HFFc6 (cell line): ENCODE measurements around the gene UBQLN1. TPM values are rescaled to one million over a fixed set of nuclear protein-coding genes. Genes with fewer than 3 reads are reported as not detected.
"Not testable (repeated sequence)": the region's sequence is repeated elsewhere in the genome, so short reads cannot be mapped to it uniquely, and the experiment has no call there.

Experiments
- DNase-seq: peaks from one replicate; pipeline ENCODE4 v3.0.0-alpha.2; 2018
- H3K27ac Mint-ChIP-seq: 2 replicates; pipeline ENCODE4 v1.8.0; 2020; ENCODE audit warnings: mild to moderate bottlenecking, mixed read lengths
- H3K27me3 Mint-ChIP-seq: 2 replicates; pipeline ENCODE4 v1.8.0; 2021; ENCODE audit warnings: mild to moderate bottlenecking, moderate library complexity, mixed read lengths; ENCODE audit not compliant: insufficient read depth
- H3K36me3 Mint-ChIP-seq: 2 replicates; pipeline ENCODE4 v1.8.0; 2021; ENCODE audit warnings: low read depth, mixed read lengths
- H3K4me1 Mint-ChIP-seq: 2 replicates; pipeline ENCODE4 v1.8.0; 2020; ENCODE audit warnings: low read depth, mixed read lengths
- H3K4me3 Mint-ChIP-seq: 2 replicates; pipeline ENCODE4 v1.8.0; 2020; ENCODE audit warnings: mild to moderate bottlenecking, moderate library complexity, mixed read lengths
- H3K9me3 Mint-ChIP-seq: 2 replicates; pipeline ENCODE4 v1.8.0; 2020; ENCODE audit warnings: mild to moderate bottlenecking, mixed read lengths
- CTCF ChIP-seq: fragments of 200-600 bp; sonication (generic); IDR thresholded peaks from 2 replicates; pipeline ENCODE4 v1.5.0; 2021; ENCODE audit warnings: antibody characterized with exemption, mild to moderate bottlenecking
- total RNA-seq, 6 experiments: library from RNA; stranded (reverse); fragmentation: NEBNext Ultra II Directional; extraction: Animal tissue kit (Norgen Biotek cat#: 25700); gene quantifications; 2 replicates in 1 of 6; 3 replicates in 5 of 6; pipeline ENCODE4 v1.2.3, GENCODE V29; 2021

The UBQLN1 gene
- total RNA-seq, 6 experiments from 2014 or later = 107 to 138 (median 126) TPM

GRCh38 chr9:83714329-83714728 is 6.6 kb upstream of the UBQLN1 start:
- Mint-ChIP-seq H3K9me3 (peaks cover 4% of the 10 kb centered on the region; the same call in 1 of the 2 replicates), H3K27ac (no peak overlapping the region), H3K27me3 (peaks cover 2% of the 10 kb centered on the region), H3K36me3 (no peaks in the 10 kb centered on the region), H3K4me3 (no peak overlapping the region), H3K4me1 (peaks cover 3% of the 10 kb centered on the region)
- peak; percentile 73 for TF ChIP-seq CTCF
- no peak for DNase-seq

GRCh38 chr9:83708515-83709158 is 879 bp upstream of the UBQLN1 start:
- Mint-ChIP-seq H3K27ac (peak overlapping the region; percentile 100), H3K4me3 (peak overlapping the region; percentile 94), H3K27me3 (peaks cover 5% of the 10 kb centered on the region), H3K36me3 (peaks cover 21% of the 10 kb centered on the region), H3K9me3 (no peaks in the 10 kb centered on the region), H3K4me1 (peaks cover 38% of the 10 kb centered on the region)
- TF ChIP-seq CTCF = peak; percentile 50; the same call in 1 of the 2 replicates
- DNase-seq = peak; percentile 41

DNA sequence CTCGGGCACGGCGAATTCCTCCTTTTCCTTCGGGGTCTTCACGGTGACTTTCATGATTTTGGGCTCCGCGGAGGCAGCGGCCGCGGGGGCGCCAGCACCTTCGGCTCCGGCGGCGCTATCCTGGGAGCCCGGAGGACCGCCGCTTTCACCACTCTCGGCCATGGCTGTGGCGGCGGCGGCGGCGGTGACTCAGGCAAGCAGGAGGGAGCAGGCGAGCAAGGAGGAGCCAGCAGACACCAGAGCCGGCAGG is 315 bp downstream of the UBQLN1 start:
- H3K36me3 Mint-ChIP-seq = peaks cover 26% of the 10 kb centered on the region
- peak overlapping the region; percentile 94 for H3K4me3 Mint-ChIP-seq
- no peaks in the 10 kb centered on the region for H3K9me3 Mint-ChIP-seq
- DNase-seq = peak; percentile 76
- H3K27ac Mint-ChIP-seq = peak overlapping the region; percentile 100
- TF ChIP-seq CTCF = no peak
- H3K27me3 Mint-ChIP-seq = peaks cover 4% of the 10 kb centered on the region
- peaks cover 44% of the 10 kb centered on the region for H3K4me1 Mint-ChIP-seq

DNA sequence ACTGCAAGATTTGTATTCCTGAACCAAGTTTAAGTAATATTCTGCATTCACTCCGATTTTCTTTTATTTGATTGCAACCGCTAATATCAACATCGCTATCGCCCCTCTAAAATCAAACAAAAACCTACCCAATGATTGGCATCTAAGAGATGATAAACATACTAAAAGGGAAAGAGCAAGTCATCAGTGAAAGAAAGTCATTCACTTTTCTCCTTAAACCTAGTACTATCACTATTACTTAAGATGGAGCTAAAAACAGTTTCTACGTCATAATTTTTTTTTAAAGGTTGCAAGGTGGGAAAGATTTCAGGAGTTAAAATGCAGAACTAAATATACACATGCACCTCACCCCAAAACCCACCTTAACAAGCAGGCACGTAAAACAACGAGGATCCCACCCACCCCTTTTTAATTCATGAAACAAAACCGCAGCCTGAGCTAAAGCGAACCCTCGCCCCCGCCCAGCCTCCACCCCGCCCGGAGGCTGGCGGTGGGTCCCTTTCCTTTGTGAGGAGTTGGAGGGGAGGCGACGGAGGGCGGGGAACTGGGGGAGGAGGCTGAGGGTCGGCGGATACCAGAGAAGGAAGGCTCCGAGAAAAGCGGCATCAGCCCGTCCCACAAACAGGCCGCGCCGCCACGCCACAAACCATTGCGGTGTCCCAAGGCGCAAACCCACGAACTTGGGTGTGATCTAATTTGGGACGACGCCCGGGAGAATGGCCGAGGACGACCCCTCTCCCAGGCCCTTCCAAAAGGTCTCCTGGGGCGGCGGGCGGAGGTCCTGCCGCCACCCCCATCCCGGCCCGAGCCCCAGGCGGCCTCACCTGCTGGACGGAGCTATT is 861 bp downstream of the UBQLN1 start:
- DNase-seq = no peak
- peaks cover 28% of the 10 kb centered on the region for H3K36me3 Mint-ChIP-seq

DNA sequence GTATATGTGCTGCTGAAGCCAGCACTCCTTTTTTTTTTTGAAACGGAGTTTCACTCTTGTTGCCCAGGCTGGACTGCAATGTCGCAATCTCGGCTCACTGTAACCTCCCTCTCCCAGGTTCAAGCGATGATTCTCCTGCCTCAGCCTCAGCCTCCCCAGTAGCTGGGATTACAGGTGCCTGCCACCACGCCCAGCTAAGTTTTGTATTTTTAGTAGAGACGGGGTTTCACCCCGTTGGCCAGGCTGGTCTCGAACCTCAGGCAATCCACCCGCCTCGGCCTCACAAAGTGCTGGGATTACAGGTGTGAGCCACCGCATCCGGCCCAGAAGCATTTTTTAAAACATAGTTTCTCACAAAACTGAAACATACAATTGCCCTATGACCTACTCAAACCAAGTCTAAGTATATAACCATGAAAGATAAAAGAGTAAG is 2.5 kb downstream of the UBQLN1 start:
- Mint-ChIP-seq H3K4me1 (peaks cover 58% of the 10 kb centered on the region), H3K4me3 (peak overlapping the region; percentile 94), H3K36me3 (peaks cover 31% of the 10 kb centered on the region)
- not testable (repeated sequence) for H3K27ac Mint-ChIP-seq, H3K9me3 Mint-ChIP-seq, DNase-seq, H3K27me3 Mint-ChIP-seq

More for the DNA sequence above, 861 bp downstream of the UBQLN1 start:
- no peaks in the 10 kb centered on the region for H3K9me3 Mint-ChIP-seq
- TF ChIP-seq CTCF = no peak
- H3K27ac Mint-ChIP-seq = peak overlapping the region; percentile 100
- peaks cover 3% of the 10 kb centered on the region for H3K27me3 Mint-ChIP-seq
- H3K4me1 Mint-ChIP-seq = peaks cover 49% of the 10 kb centered on the region
- H3K4me3 Mint-ChIP-seq = peak overlapping the region; percentile 94

- Mint-ChIP-seq H3K9me3 (no peaks in the 10 kb centered on the region), H3K4me1 (peaks cover 46% of the 10 kb centered on the region), H3K27ac (peak overlapping the region; percentile 75), H3K4me3 (peak overlapping the region; percentile 45), H3K27me3 (no peaks in the 10 kb centered on the region), H3K36me3 (peaks cover 35% of the 10 kb centered on the region)
- peak; percentile 83 for DNase-seq
- no peak for TF ChIP-seq CTCF
Measured at GRCh38 chr9:83701769-83702168, 6.0 kb downstream of the UBQLN1 start.
